Transverse colon (tissue), 4 donors: Measurements from ENCODE around the gene GADD45B. TPM values are rescaled to one million over a fixed set of nuclear protein-coding genes. Genes with fewer than 3 reads are reported as not detected.
"Not testable (repeated sequence)": the region's sequence is repeated elsewhere in the genome, so short reads cannot be mapped to it uniquely, and the experiment has no call there.

Experiments used
- DNase-seq: peaks from one replicate; pipeline ENCODE4 v3.0.0-alpha.2; 2019
- H3K27ac ChIP-seq, 4 donors: fragments of 200-600 bp; sonication (generic); 2 replicates each; pipeline ENCODE4 v1.5.1; 2016 to 2018; ENCODE audit warnings: inconsistent platforms in 4 of 4
- H3K27me3 ChIP-seq: fragments of 200-600 bp; sonication (generic); 2 replicates; pipeline ENCODE4 v1.5.1; 2017; ENCODE audit warnings: inconsistent platforms
- H3K36me3 ChIP-seq, 4 donors: fragments of 200-600 bp; sonication (generic); 2 replicates each; pipeline ENCODE4 v1.5.1; 2017 to 2019; ENCODE audit warnings: inconsistent platforms in 4 of 4
- H3K4me1 ChIP-seq, 4 donors: fragments of 200-600 bp; sonication (generic); 2 replicates each; pipeline ENCODE4 v1.5.1; 2017 to 2020; ENCODE audit warnings: inconsistent platforms in 4 of 4
- H3K4me3 ChIP-seq, 4 donors: fragments of 200-600 bp; sonication (generic); 1 replicate in 1 of 4; 2 replicates in 3 of 4; pipeline versions ENCODE4 v1.5.1 to v1.6.1; 2017 to 2019; ENCODE audit warnings: inconsistent platforms in 4 of 4
- H3K9me3 ChIP-seq, 2 donors: fragments of 200-600 bp; sonication (generic); 2 replicates each; pipeline ENCODE4 v1.5.1; 2017 to 2019; ENCODE audit warnings: inconsistent platforms in 2 of 2
- EP300 ChIP-seq: sonication (generic); formaldehyde crosslinking; IDR thresholded peaks from one replicate; pipeline ENCODE4 v1.6.1; 2017; ENCODE audit warnings: antibody characterized with exemption, low read depth
- POLR2A ChIP-seq: fragments of 450-650 bp; IDR thresholded peaks from one replicate; pipeline ENCODE4 v1.6.1; 2016; ENCODE audit warnings: antibody characterized with exemption, mild to moderate bottlenecking, moderate library complexity
- POLR2AphosphoS5 ChIP-seq, 3 donors: sonication (generic); formaldehyde crosslinking; IDR thresholded peaks; one replicate each; pipeline ENCODE4 v1.6.1; 2016; ENCODE audit warnings: antibody characterized with exemption in 3 of 3
- WGBS, 2 donors: methylation state at CpG; one replicate each; pipeline ENCODE4 v1.1.5; 2018; ENCODE audit warnings: low coverage in 1 of 2; 5-methylcytosine and 5-hydroxymethylcytosine counted together
- in situ Hi-C, 4 donors: fragments of 200-750 bp; cut with MboI; loops; one replicate each; pipeline versions ENCODE4 v1.15.0 to v1.15.1; 2017; ENCODE audit warnings: low sequenced_read_pairs in 3 of 4, low pct_ligation_motif_present in 1 of 4, low pct_unique_long_range_greater_than_20kb in 1 of 4
- intact Hi-C: fragments of 100-400 bp; cut with DNase I; formaldehyde crosslinking; loops from one replicate; pipeline ENCODE4 v1.15.1; 2023; ENCODE audit warnings: low total_unique reads
- total RNA-seq, 4 donors: library from RNA; depleted of rRNA; stranded (reverse); fragments of >200 nt; gene quantifications; one replicate each; pipeline ENCODE4 v1.1.0, GENCODE V29; 2016
- TF ChIP-seq, protein P1 (sequence below), 5 experiments: fragments of 200-600 bp in 3 of 5; fragments of 450-650 bp in 2 of 5; sonication (generic) in 3 of 5; IDR thresholded peaks; 1 replicate in 2 of 5; 2 replicates in 3 of 5; pipeline ENCODE4 v1.5.1; 2016 to 2017; ENCODE audit warnings: antibody characterized with exemption in 5 of 5, inconsistent platforms in 3 of 5, mild to moderate bottlenecking in 2 of 5, moderate library complexity in 1 of 5

The GADD45B gene
- total RNA-seq, 4 donors from 2014 or later = 59.0 to 280 (median 167) TPM

DNA sequence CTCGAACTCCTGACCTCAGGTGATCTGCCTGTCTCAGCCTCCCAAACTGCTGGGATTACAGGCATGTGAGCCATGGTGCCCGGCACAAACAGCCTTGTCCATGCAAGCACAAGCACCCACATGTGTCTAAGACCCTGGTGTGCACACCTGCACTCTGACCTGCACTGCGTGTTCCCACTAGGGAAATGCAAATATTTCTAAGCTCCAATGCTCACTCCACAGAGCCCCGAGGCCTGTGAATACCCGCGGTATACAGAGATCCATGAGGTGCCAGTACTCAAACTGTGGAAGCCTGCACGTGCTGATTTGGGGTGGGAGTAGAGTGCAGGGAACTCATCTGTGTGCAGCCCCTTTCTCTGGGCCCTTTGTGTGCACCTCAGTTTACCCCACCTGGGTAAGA is 14.7 kb downstream of the GADD45B start:
- Histone ChIP-seq H3K4me3 (no peak overlapping the region), H3K9me3 (no peaks in the 10 kb centered on the region), H3K27ac (peak overlapping the region; percentile 36 to 79 (median 68)), H3K27me3 (peaks cover 8% of the 10 kb centered on the region), H3K4me1 (peaks cover 21 to 59% (median 49%) of the 10 kb centered on the region in 4 donors), H3K36me3 (no peaks in the 10 kb centered on the region)
- TF ChIP-seq, protein P1, sequence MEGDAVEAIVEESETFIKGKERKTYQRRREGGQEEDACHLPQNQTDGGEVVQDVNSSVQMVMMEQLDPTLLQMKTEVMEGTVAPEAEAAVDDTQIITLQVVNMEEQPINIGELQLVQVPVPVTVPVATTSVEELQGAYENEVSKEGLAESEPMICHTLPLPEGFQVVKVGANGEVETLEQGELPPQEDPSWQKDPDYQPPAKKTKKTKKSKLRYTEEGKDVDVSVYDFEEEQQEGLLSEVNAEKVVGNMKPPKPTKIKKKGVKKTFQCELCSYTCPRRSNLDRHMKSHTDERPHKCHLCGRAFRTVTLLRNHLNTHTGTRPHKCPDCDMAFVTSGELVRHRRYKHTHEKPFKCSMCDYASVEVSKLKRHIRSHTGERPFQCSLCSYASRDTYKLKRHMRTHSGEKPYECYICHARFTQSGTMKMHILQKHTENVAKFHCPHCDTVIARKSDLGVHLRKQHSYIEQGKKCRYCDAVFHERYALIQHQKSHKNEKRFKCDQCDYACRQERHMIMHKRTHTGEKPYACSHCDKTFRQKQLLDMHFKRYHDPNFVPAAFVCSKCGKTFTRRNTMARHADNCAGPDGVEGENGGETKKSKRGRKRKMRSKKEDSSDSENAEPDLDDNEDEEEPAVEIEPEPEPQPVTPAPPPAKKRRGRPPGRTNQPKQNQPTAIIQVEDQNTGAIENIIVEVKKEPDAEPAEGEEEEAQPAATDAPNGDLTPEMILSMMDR (IDR thresholded peaks at IDR 0.05) = no peak
- TF ChIP-seq POLR2A (no peak), POLR2AphosphoS5 (IDR thresholded peaks at IDR 0.05) (no peak), EP300 (no peak)
- intact Hi-C loops (no loop called here), in situ Hi-C loops (loop anchor here in 1 of 4 donors (10.0 kb wide), 1 partner anchor 54 kb away; no protein-coding TSS in a partner anchor)
- DNase-seq = no peak
- WGBS, 2 donors = 46% methylated on average over 7 of the region's 7 CpGs; no CpG with 5 or more reads in 1 of the 2 donors

DNA sequence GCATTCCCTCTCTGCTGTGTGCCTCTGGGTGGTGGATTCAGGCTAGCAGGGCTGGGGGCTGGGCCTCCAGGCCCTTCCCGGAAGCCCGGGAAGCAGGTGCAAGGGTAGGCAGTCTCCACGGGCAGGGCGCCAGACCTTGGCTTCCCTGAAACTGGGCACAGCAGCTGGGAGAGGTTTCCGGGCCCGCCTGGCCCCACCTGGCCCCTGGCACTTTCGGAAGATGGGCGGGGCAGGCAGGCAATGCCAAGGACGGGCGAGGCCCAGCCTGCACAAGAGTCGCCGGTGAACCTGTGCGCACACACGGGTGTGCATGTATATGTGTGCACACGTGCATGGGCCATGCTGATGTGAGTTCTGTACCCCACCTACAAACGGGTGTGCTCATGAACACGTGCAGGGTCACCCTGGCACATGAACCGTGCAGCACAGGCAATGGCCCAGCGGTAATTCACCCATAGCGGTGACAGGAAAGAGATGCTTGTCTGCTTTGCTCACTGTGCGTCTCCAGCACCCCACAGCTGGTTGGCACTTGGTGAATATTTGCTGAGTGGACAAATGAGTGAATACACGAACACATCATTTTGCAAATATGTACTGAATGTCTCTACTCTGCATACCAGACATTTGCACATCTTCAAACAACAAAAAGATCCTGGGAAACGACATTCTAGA is 15.3 kb downstream of the GADD45B start:
- H3K9me3 ChIP-seq = no peaks in the 10 kb centered on the region
- WGBS, 2 donors = 25 to 38% methylated on average over 5 to 22 of the region's 23 CpGs
- peaks cover 28 to 65% (median 55%) of the 10 kb centered on the region in 4 donors for H3K4me1 ChIP-seq
- peak overlapping the region; percentile 36 to 79 (median 68) for H3K27ac ChIP-seq
- in situ Hi-C loops = loop anchor here in 1 of 4 donors (10.0 kb wide), 1 partner anchor 54 kb away; no protein-coding TSS in a partner anchor
- H3K27me3 ChIP-seq = peaks cover 8% of the 10 kb centered on the region
- no peak overlapping the region for H3K4me3 ChIP-seq
- DNase-seq = peak; percentile 96
- H3K36me3 ChIP-seq = no peaks in the 10 kb centered on the region
- intact Hi-C loops = no loop called here
- TF ChIP-seq POLR2AphosphoS5 (IDR thresholded peaks at IDR 0.05) = peak; percentile 57 to 84 (median 75)
- TF ChIP-seq POLR2A = no peak
- TF ChIP-seq EP300 = peak; percentile 67
- TF ChIP-seq, protein P1 (IDR thresholded peaks at IDR 0.05) = no peak

DNA sequence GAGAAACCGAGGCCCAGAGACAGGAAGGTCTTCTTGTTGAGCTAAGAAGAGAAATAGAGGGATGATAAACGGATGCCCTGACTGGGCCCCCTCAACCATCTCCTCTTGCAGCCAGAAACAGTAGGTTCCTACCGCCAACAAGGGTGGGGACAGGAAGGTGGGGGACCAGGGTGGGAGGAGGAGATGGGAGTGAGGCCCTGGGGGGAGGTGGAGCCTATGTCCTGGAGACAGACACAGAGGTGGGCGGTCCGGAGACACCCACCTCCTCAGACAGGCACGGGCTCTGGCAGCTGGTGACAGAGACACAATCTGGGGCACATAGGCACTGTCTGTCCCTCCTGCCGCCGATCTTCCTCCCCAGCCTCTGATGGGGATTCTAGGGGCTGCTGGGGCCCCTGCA is 16.9 kb downstream of the GADD45B start:
- Histone ChIP-seq H3K4me3 (no peak overlapping the region), H3K9me3 (no peaks in the 10 kb centered on the region), H3K4me1 (peaks cover 29 to 63% (median 53%) of the 10 kb centered on the region in 4 donors), H3K27me3 (peaks cover 8% of the 10 kb centered on the region), H3K27ac (no peak overlapping the region), H3K36me3 (no peaks in the 10 kb centered on the region)
- in situ Hi-C loops (loop anchor here in 1 of 4 donors (10.0 kb wide), 1 partner anchor 52 kb away; no protein-coding TSS in a partner anchor), intact Hi-C loops (no loop called here)
- no peak for DNase-seq
- no peak for TF ChIP-seq POLR2AphosphoS5 (IDR thresholded peaks at IDR 0.05)
- no peak for TF ChIP-seq POLR2A
- TF ChIP-seq, protein P1 (IDR thresholded peaks at IDR 0.05) = no peak
- no peak for TF ChIP-seq EP300
- 81% methylated on average over 8 of the region's 8 CpGs; no CpG with 5 or more reads in 1 of the 2 donors for WGBS, 2 donors

DNA sequence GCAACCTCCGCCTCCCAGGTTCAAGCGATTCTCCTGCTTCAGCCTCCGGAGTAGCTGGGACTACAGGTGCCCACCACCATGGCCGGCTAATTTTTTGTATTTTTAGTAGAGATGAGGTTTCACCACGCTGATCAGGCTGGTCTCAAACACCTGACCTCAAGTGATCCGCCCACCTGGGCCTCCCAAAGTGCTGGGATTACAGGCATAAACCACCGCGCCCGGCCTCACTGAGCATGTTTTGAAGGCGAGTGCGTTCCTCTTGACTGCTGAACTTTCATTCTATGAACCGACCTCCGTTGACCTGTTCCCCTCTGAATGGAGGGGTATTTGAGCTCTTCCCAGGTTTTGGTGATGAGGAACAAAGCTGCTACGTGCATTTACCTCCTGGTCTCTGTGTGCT is 17.5 kb downstream of the GADD45B start:
- DNase-seq, H3K27me3 ChIP-seq, H3K9me3 ChIP-seq, intact Hi-C loops, H3K4me3 ChIP-seq, H3K36me3 ChIP-seq: not testable (repeated sequence)
- in situ Hi-C loops = loop anchor here in 1 of 4 donors (10.0 kb wide), 1 partner anchor 51 kb away; no protein-coding TSS in a partner anchor
- Histone ChIP-seq H3K4me1 (peaks cover 26 to 58% (median 47%) of the 10 kb centered on the region in 4 donors), H3K27ac (peak overlapping the region in 1 of 4 donors; percentile 91)
- WGBS, 2 donors = 52 to 69% methylated on average over 10 to 14 of the region's 14 CpGs
